NB4 (cell line): ENCODE results near the gene MBNL1.
"Not testable (repeated sequence)": the region's sequence is repeated elsewhere in the genome, so short reads cannot be mapped to it uniquely, and the experiment has no call there.

ENCODE experiments used
- DNase-seq: peaks from one replicate; pipeline ENCODE4 v3.0.0; 2010; ENCODE audit warnings: low read depth
- H3K4me3 ChIP-seq: one replicate; pipeline ENCODE4 v1.5.1; 2011; ENCODE audit warnings: mild to moderate bottlenecking, low read depth, low read length, moderate library complexity
- CTCF ChIP-seq: IDR thresholded peaks from one replicate; pipeline ENCODE4 v1.5.1; 2012; ENCODE audit warnings: low read depth, low read length
- MYC ChIP-seq: IDR thresholded peaks from 2 replicates; pipeline ENCODE4 v1.6.1; 2011; ENCODE audit warnings: low read depth, low read length
- POLR2A ChIP-seq: IDR thresholded peaks from 2 replicates; pipeline ENCODE4 v1.6.1; 2011; ENCODE audit warnings: mild to moderate bottlenecking; ENCODE audit not compliant: insufficient read length; ENCODE audit errors: extremely low read depth
- TF ChIP-seq, protein P1 (sequence below): IDR thresholded peaks from 2 replicates; pipeline ENCODE4 v1.6.1; 2011; ENCODE audit warnings: low read depth, low read length

Gene MBNL1

GRCh38 chr3:152360302-152360701 is 91.6 kb downstream of the MBNL1 start:
- TF ChIP-seq MYC: no peak
- no peak for TF ChIP-seq CTCF
- no peak for TF ChIP-seq POLR2A
- TF ChIP-seq, protein P1, sequence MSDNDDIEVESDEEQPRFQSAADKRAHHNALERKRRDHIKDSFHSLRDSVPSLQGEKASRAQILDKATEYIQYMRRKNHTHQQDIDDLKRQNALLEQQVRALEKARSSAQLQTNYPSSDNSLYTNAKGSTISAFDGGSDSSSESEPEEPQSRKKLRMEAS: no peak
- no peak overlapping the region for H3K4me3 ChIP-seq
- DNase-seq: no peak

GRCh38 chr3:152360966-152361365 is 92.2 kb downstream of the MBNL1 start:
- H3K4me3 ChIP-seq: no peak overlapping the region
- DNase-seq: no peak
- TF ChIP-seq POLR2A (no peak), MYC (no peak), CTCF (no peak)
- TF ChIP-seq, protein P1: no peak

- DNase-seq: no peak
- H3K4me3 ChIP-seq: no peak overlapping the region
- no peak for TF ChIP-seq MYC
- no peak for TF ChIP-seq POLR2A
- TF ChIP-seq, protein P1: no peak
- TF ChIP-seq CTCF: no peak
Measured at GRCh38 chr3:152362086-152362485, 93.4 kb downstream of the MBNL1 start.

- TF ChIP-seq MYC (no peak), CTCF (no peak), POLR2A (no peak)
- TF ChIP-seq, protein P1: no peak
- H3K4me3 ChIP-seq: no peak overlapping the region
- no peak for DNase-seq
Measured at GRCh38 chr3:152364237-152364636, 95.5 kb downstream of the MBNL1 start.

DNA sequence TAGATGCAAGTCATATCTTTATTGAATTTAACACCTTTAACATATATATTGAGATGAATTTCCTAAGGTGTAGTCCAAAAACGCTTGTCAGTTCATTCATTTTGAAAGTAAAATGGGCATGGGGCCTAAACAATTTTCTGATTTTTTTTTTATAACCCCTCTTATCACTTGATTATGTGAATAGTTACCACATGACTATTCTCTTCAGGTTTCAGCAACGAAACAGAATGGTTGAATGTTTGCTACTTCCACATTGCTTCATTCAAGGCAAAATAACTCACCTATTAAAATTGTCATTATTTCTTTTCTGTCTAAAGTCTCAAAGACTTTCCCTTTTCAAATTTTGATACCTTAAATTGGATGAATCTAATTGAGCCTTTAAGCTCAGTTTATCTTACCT is 96.4 kb downstream of the MBNL1 start:
- DNase-seq: no peak
- TF ChIP-seq CTCF (no peak), MYC (no peak), POLR2A (no peak)
- H3K4me3 ChIP-seq: no peak overlapping the region

DNA sequence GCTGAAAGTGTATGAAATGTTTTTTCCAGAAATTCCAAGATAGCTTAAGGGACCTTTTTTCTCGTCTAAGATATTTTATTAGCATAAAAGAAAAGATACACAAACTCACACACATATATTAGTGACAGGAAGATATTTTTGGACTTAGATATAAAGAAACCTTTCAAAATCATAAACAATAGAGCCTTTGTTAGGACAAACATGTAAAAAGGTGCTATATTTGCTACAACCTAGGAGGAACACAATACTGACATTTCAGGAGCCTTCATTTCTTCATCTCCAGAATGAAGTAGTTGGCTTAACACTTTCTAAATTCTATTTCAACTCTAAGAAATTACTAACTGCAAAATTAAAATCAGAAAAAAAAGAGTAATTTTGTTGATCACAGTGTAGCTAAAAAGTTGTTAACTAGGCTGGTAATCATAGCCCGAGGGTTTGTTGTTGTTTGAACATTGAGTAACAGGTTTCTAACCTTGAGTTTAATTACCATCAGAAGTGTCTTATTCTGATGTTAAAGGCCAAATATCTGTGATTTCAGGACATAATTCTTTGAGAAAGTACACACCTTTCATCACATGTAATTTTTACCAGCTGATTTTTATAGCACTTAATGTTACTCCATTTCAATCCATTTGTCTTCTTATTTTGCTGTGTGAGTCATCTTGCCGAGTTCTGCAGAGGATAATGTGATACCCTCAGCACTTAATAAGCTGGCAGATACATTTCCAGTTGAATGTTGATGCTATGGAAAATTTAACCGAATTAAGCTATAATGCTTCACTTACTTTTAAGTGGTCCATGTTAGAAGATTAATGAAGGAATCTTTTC is 97.3 kb downstream of the MBNL1 start:
- no peak for DNase-seq
- TF ChIP-seq MYC (no peak), CTCF (no peak), POLR2A (no peak)
- TF ChIP-seq, protein P1: no peak
- H3K4me3 ChIP-seq: no peak overlapping the region

DNA sequence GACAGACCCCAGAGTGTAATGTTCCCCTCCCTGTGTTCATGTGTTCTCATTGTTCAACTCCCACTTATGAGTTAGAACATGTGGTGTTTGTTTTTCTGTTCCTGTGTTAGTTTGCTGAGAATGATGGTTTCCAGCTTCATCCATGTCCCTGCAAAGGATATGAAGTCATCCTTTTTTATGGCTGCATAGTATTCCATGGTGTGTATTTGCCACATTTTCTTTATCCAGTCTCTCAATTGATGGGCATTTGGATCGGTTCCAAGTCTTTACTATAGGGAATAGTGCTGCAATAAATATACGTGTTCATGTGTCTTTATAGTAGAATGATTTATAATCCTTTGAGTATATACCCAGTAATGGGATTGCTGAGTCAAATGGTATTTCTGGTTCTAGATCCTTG is 98.5 kb downstream of the MBNL1 start:
- DNase-seq, H3K4me3 ChIP-seq: not testable (repeated sequence)

DNA sequence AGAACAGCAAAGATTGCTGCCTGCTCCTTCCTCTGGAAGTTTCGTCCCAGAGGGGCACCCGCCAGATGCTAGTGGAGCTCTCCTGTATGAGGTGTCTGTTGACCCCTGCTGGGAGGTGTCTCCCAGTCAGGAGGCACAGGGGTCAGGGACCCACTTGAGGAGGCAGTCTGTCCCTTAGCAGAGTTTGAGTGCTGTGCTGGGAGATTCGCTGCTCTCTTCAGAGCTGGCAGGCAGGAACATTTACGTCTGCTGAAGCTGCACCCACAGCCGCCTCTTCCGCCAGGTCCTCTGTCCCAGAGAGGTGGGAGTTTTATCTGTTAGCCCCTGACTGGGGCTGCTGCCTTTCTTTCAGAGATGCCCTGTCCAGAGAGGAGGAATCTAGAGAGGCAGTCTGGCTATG is 103.9 kb downstream of the MBNL1 start:
- H3K4me3 ChIP-seq: not testable (repeated sequence)

More for the DNA sequence above, 103.9 kb downstream of the MBNL1 start:
- DNase-seq: not testable (repeated sequence)
